Hindlimb muscle (tissue), 1 donor: ENCODE data around the gene PITHD1. TPM values are rescaled to one million over a fixed set of nuclear protein-coding genes. Genes with fewer than 3 reads are reported as not detected.
"Not testable (repeated sequence)": the region's sequence is repeated elsewhere in the genome, so short reads cannot be mapped to it uniquely, and the experiment has no call there.

Source experiments
- DNase-seq: peaks from one replicate; pipeline ENCODE4 v3.0.0-alpha.2; 2013
- polyA plus RNA-seq: library from polyadenylated mRNA; unstranded; fragments of 120-200 nt; gene quantifications from one replicate; pipeline ENCODE4 v1.2.1, GENCODE V29; 2013; ENCODE audit not compliant: insufficient read length

The PITHD1 gene, protein sequence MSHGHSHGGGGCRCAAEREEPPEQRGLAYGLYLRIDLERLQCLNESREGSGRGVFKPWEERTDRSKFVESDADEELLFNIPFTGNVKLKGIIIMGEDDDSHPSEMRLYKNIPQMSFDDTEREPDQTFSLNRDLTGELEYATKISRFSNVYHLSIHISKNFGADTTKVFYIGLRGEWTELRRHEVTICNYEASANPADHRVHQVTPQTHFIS
- 35.8 TPM for polyA plus RNA-seq

DNA sequence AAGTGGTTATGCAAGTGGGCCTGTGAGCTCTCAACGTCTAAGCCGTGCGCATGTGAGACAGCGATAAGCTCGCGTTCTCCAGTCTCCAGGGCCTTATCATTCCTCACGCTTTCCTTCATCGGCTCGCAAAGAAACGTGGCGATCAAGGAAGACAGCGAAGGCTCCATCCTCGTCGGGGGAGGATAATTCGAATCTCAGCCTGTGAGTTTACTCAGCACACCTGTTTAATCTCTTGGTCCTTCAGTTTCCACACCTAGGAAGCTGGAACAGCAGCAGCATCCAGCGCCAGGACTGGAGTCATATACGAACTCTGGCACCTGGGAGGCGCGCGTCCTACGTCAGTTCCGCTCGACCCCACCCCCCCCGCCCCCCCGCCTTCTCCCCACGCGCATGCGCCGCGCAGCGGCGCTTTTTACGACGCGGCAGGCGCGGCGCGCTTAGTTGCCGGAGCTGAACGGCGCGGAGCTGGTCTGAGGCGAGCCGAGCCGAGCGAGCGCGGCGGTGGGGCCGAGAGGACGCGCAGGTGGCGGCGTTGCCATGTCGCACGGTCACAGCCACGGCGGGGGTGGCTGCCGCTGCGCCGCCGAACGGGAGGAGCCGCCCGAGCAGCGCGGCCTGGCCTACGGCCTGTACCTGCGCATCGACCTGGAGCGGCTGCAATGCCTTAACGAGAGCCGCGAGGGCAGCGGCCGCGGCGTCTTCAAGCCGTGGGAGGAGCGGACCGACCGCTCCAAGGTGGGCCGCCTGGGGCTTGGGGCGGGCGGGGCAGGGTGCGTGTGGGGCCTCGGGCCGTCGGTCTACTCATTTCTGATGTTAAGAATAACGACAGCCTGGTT is at the start of gene PITHD1:
Gene PITHD1 (plus strand): TSS at position 440 of the 836 bp plus-strand sequence. CDS start 98 bp downstream, at position 538.
- peak; percentile 88 for DNase-seq

DNA sequence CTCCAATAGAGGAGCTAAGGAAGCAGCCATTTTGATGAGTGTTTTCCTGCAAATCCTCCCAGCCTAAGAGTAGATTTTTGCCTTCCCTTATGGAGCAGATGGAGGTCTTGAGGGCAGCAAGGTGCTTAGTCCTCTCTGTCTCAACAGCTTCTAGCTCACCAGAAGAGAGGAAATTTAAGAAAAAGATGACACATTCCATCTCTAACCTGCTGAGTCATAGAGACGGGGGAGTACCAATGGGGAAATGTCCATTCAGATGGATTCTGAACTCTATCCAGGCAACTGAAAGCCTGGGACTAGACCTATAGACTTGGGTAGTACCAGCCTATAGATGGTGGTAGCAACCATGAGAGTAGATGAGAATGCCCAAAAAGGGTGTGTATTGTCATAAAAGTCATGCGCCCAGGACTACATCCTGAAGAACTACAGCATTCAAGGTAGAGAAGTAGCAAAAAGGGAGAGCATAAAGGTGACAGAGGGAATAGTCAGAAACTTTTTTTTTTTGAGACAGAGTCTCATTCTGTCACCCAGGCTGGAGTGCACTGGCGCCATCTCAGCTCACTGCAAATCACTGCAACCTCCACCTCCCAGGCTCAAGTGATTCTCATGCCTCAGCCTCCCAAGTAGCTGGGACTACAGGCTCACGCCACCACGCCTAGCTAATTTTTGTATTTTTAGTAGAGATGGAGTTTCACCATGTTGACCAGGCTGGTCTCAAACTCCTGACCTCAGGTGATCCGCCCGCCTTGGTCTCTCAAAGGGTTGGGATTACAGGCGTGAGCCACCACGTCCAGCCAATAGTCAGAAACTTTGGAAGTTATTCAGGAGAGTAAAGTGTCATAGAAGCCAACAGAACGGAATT is 45.6 kb upstream of the PITHD1 start:
- no peak for DNase-seq

DNA sequence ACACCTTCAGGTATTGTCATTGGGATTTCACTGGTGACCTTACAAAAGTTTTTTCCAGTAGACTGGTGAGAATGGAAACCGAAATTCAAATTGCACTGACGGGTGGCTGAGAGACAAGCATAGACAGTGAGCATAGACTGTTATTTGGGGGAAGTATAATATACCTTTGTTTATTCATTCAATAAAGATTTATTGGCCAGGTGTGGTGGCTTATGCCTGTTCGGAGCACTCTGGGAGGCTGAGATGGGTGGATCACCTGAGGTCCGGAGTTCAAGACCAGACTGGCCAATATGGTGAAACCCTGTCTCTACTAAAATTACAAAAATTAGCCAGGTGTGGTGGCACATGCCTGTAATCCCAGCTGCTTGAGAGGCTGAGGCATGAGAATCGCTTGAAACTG is 44.9 kb upstream of the PITHD1 start:
- DNase-seq: not testable (repeated sequence)

DNA sequence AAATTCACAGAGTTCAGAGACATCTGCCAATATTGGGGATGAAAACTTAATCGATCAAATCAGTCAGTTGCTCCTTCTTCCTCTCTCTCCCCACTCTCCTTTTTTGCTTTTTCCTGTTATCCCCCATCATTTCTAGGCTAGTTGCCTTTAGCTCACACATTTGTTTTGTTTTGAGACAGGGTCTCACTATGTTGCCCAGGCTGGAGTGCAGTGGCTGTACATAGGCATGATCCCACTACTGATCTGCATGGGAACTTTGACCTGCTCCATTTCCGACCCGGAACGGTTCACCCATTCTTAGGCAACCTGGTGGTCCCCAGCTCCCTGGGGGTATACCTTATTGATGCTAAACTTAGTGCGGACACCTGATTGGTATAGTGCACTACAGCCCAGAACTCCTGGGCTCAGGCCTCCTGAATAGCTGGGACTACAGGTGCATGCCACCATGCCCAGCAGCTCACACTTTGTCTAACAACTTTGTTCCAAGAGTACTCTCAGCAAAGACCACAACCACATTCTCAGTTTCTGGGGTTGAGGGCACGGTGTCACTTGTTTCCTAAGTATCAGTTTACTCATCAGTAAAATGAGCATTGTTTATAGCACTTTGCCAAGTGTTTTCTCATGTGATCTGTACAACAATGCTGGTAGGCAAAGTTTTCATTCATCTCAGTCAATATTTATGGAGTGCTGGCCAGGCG is 41.6 kb upstream of the PITHD1 start:
- no peak for DNase-seq

DNA sequence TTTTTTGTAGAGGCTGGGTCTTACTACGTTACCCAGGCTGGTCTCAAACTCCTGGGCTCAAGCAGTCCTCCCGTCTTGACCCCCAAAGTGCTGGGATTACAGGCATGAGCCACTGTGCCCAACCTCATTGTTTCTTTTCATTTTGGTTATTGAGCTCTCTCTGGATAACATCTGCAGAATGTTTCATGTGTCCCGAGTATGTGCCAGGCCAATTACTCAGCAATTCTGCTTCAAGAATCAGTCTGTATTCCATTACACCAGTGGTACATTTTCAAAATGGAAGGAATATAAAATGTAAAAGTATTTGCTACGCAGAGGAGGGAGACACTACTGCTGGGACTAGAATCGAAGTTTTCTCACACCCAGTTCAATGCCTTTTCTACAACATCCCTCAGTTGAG is 36.6 kb upstream of the PITHD1 start:
- DNase-seq: no peak

DNA sequence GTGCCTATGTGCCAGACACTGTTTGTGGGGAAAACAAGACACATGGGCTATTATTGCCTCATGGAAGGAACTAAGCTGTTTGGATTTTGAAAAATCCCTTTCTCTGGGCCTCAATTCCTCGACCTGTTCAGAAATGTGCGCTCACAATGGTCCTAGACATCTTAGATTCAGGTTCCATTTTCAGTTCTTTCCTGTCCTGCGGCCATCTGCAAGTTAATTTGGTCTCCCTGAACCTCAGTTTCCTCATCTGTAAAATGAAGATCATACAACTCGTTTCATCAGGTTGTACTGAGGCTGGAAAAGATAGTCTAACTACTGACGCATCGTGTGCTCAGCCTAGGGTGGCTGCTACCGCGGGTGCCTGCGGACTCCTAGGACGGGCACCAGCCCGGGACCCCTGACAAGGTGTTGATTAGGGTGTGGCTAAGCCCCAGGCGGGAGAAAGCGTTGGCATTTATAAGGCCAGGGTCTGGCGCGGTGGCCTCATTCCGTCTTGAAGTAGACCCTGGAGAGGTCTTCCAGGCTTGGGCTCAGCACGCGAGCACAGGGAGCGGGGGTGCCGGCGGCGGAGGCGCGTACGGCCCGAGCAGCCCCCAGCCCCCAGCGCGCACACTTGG is 35.4 kb upstream of the PITHD1 start:
- DNase-seq: no peak

DNA sequence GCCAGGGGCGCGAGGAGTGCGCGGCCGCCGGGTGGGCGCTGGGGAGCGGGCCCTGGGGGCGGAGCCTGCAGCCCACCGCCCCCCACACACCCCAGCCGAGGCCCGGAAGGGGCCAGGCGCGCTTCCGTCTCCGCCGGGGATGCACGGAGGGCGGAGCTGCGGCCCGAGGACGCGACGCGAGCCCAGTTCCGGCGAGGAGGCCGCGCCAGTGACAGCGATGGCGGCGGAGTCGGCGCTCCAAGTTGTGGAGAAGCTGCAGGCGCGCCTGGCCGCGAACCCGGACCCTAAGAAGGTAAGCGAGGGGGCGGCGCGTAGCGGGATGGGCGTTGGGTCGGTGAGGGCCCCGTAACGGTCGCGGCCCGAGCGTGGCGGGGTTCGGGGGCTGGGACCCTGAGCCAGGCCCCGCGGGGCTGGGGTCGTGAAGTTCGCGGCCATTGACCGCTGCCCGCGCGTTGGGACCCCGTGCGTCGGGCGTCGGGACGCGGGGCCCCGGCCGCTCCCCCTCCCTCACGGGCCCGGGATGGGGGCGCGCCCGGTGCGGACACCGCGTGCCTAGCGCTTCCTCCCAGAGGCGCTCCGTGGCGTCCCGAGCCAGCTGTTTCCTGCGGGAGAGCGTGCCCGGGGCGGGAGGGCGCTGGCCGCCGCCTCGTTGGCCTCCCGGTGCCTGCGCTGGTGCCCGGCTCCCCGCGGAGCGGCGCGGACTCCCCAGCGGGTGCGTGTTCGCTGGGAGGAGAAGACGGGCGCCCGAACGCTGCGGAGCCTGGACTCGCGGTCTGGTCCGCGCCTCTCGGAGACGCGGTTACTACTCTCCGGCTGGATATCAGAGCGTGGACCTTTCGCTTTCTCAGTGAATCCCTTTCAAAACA is 34.7 kb upstream of the PITHD1 start, which contains the start of gene ELOA:
Gene ELOA (plus strand): TSS at position 185 of the 866 bp plus-strand sequence. CDS start 33 bp downstream, at position 218.
- peak; percentile 87 for DNase-seq

DNA sequence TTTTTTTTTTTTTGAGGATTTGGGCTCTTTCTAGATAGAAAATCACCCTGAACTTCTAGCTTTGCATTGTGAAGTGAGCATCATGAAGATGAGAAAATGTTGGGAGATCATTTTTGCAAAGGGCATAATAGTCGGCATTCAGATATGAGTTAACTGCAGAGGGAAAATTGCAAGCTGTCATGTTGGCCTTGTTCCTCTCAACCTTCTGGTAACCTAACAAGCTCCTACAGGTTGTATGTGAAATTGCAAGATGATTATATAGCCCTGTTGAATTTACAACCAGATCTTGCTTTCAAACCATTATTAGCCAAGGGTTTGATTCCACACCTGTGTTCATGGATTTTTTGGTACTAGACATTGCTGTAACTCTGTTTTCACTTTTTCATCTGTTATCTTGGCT is 32.7 kb upstream of the PITHD1 start:
- DNase-seq: no peak

DNA sequence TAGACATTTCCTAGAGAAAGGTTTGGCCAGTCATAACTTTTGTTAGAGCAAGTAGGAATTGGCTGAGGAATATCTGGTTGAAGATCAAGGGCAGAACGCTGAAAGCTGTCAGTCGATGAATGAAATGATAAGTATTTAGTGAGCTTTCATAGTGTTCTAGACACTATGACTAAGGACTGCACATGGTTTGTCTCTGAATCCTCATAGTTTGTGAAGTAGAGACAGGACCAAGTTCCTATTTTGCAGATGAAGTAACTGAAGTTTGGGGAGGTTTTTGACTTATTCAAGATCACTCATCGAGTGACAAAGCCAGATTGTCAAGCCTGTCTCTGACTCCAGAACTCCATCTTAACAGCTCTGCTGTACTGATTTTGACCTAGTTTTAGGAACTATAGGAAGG is 30.2 kb upstream of the PITHD1 start:
- DNase-seq: no peak

DNA sequence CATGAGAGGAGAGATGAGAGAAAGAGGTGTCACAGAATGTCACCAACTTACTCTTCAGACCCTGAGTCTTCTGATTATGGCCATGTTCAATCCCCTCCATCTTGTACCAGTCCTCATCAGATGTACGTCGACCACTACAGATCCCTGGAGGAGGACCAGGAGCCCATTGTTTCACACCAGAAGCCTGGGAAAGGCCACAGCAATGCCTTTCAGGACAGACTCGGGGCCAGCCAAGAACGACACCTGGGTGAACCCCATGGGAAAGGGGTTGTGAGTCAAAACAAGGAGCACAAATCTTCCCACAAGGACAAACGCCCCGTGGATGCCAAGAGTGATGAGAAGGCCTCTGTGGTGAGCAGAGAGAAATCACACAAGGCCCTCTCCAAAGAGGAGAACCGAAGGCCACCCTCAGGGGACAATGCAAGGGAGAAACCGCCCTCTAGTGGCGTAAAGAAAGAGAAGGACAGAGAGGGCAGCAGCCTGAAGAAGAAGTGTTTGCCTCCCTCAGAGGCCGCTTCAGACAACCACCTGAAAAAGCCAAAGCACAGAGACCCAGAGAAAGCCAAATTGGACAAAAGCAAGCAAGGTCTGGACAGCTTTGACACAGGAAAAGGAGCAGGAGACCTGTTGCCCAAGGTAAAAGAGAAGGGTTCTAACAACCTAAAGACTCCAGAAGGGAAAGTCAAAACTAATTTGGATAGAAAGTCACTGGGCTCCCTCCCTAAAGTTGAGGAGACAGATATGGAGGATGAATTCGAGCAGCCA is 27.0 kb upstream of the PITHD1 start:
- DNase-seq: no peak

DNA sequence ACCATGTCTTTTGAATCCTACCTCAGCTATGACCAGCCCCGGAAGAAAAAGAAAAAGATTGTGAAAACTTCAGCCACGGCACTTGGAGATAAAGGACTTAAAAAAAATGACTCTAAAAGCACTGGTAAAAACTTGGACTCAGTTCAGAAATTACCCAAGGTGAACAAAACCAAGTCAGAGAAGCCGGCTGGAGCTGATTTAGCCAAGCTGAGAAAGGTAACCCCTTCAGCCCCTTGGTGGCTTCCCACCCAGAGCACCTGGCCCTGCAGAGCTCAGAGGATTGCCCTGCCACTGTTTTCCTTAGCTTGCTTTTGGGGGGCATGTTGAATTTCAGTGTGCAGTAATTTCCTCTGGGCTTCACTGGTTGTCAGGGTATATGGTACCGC is 26.4 kb upstream of the PITHD1 start:
- DNase-seq: no peak

DNA sequence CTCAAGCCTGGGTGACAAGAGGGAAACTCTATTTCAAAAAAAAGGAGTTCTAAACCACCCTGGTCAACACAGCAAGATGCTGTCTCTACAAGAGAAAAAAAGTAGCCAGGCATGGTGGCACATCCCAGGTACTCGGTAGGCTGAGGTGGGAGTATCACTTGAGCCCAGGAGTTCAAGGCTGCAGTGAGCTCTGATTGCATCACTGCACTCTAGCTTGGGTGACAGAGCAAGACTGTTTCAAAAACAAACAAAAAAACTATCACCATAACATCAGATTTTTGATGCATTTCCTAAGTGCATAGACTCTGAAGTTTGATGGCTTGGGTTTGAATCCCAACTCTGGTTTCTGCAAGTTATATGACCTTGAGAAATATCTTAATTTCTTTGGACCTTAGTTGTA is 25.3 kb upstream of the PITHD1 start:
- DNase-seq: no peak

DNA sequence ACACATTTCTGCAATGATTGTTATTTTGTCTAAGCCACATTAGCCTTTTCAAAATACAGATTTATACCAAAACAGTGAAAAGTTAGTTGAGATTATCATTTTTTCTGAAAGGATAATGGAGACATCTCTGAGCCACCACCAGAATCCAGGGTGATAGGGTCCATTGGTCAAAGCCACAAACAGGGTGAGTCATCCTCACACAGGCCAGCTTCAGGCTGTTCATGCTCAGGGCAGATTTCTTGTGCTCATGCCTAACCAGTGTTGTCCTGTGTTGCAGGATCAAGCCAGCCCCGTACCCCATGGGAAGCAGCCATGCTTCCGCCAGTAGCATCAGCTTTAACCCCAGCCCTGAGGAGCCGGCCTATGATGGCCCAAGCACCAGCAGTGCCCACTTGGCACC is 21.5 kb upstream of the PITHD1 start:
- no peak for DNase-seq

DNA sequence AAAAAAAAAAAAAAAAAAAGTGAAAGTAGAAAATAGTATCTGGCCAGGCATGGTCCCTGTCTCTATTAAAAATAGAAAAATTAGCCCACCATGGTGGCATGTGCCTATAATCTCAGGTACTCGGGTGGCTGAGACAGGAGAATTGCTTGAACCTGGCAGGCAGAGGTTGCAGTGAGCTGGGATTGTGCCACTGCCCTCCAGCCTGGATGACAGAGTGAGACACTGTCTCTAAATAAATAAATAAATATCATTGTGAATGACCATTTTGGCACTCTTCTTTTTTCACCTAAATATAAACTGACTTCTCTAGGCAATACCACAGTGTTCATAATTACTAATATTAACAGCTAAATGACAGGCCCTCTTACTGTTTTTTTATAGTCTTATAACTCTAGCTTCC is 20.4 kb upstream of the PITHD1 start:
- no peak for DNase-seq

DNA sequence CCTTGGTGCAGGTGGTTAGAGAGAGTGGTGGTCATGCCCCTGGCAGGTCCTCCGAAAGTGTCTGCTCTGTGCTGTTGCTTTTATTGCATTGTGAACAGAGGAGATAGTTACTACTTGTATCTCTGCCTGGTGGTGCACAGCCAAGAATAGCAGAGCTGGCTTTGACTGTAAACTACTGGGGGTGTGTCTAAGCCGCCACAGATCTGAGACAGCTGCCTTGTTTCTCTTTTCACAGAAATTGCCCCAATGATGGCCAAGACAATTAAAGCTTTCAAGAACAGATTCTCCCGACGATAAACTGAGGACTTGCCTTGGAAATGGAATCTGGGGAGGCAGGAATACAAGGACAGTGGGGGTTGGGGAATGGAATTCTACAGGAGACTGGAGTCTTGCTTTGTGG is 18.9 kb upstream of the PITHD1 start:
- DNase-seq: no peak

DNA sequence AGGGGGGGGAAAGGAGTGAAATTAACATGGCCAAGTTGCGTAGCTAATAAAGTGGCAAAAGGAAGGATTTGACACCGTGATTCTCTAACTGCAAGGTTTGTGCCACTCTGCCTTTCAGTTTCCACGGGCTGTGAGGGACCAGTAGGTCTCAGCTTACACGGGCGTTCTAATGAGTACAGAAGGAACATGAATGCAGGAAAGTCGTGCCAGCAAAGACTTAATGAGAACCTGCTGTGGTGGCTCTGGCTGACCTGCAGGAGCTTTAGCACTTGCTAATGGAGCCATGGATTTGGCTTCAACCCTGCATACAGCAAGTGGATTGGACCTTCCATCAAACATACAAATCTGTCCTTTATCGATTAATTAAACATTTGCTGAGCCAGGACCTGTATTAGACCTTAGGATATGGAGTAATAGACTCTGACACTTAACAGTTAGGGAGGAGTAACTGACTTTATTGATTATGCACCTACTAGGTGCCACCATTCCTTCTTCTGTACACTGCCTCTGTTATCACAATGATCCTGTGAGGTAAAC is 15.1 kb upstream of the PITHD1 start:
- DNase-seq: no peak

DNA sequence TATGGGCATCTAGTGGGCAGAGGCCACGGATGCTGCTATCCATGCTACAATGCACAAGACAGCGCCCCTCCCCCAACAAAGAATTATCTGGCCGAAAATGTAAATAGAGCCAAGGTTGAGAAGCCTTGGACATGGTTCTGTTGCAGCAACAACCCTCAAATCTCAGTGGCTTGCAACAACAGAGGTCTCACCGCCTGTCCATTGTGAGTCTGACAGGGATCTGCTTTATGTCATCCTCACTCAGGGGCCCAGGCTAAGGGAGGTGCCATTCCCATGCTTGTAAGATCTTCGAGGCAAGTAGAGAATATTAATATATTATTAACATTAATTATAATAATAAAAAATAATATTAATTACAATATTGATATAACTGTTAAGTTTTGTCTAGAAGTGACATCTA is 9.5 kb upstream of the PITHD1 start:
- no peak for DNase-seq

DNA sequence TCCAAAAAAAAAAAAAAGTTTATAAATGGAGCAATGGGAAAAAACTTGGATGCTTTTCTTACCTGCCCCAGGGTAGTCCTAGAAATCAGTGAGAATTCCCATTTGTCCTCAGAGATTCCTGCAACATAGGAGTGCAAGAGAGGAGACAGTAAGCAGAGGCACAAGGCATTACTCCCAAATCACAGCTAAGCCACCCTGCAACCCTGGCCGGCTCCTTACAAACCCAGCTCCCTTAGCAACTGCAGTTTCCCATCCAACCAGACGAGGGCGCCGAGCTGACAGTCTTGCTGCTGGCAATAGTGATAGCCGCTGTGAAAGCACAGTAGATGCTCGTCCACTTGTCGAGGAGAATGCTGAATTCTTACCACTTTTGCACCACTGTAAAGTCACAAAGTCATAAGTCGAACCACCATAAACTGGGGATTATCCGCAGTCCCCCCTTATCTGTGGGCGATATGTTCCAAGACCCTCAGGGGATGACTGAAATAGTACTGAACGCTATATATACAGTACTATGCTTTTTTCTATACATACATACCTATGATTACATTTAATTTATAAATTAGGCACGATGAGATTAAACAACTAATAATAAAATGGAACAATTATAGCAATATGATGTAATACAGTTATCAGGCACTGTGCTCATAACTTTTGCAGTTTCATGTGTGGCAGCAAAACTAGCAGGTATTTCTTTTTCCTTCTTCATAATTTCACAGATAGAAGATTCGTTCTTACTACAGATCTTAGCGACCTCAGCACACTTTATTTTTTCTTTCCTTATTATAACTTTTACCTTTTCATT is 6.0 kb upstream of the PITHD1 start:
- DNase-seq: peak; percentile 78

DNA sequence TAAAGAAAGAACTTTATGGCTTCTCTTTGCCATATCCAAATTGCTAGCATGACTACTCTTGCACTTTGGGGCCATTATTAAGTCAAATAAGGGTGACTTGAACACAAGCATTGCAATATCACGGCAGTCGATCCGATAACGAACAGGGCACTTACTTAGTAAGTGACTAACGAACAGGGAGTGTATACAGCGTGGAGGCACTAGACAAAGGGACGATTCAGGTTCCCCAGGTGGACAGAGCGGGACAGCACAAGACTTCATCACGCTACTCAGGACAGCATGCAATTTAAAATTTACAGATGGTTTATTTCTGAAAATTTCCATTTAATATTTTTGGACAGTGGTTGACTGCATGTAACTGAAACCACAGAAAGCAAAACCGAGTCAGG is 5.4 kb upstream of the PITHD1 start:
- DNase-seq: no peak
